PC-3 (cell line): ENCODE results near the gene TXK.

Experiments
- EZH2 ChIP-seq: fragments of 300-600 bp; sonication (generic); IDR thresholded peaks from one replicate; pipeline ENCODE4 v1.6.1; 2017; ENCODE audit warnings: antibody characterized with exemption, mild to moderate bottlenecking, low read length; ENCODE audit not compliant: unreplicated experiment
- TF ChIP-seq, protein P1 (sequence below): fragments of 300-600 bp; sonication (generic); conservative IDR thresholded peaks from 2 replicates; pipeline ENCODE4 v1.5.1; 2017; ENCODE audit warnings: antibody characterized with exemption, low read depth, mild to moderate bottlenecking, low read length

DNA sequence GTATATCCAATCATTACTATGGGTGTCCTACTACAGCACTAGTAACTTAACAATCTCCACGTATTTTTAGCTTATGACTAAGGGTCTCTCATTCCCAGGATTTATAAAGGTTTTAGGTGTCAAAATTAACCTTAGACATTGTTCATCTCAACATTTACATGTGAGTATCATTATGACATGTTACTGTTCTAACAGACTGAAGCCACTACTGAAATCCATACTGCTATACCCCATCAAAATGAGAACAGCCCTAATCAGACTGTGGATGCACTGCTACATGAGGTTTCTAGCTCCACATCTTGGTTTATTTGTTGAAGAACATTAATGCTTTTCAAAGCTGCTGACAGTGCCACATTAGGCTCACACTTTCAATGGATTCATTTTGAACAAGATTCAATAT is 35.6 kb upstream of the TXK start:
- TF ChIP-seq, protein P1, sequence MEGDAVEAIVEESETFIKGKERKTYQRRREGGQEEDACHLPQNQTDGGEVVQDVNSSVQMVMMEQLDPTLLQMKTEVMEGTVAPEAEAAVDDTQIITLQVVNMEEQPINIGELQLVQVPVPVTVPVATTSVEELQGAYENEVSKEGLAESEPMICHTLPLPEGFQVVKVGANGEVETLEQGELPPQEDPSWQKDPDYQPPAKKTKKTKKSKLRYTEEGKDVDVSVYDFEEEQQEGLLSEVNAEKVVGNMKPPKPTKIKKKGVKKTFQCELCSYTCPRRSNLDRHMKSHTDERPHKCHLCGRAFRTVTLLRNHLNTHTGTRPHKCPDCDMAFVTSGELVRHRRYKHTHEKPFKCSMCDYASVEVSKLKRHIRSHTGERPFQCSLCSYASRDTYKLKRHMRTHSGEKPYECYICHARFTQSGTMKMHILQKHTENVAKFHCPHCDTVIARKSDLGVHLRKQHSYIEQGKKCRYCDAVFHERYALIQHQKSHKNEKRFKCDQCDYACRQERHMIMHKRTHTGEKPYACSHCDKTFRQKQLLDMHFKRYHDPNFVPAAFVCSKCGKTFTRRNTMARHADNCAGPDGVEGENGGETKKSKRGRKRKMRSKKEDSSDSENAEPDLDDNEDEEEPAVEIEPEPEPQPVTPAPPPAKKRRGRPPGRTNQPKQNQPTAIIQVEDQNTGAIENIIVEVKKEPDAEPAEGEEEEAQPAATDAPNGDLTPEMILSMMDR, result no peak
- no peak for TF ChIP-seq EZH2
